DMS153 (cell line): Measurements from ENCODE around the gene PCBP2.
A peak's percentile ranks its signal among the peaks of the same experiment; 100 is the strongest.
"Not testable (repeated sequence)": the region's sequence is repeated elsewhere in the genome, so short reads cannot be mapped to it uniquely, and the experiment has no call there.

ENCODE experiments used
- DNase-seq: peaks from one replicate; lab custom pipeline; 2025; lab: John Stamatoyannopoulos, UW

PCBP2 gene

DNA sequence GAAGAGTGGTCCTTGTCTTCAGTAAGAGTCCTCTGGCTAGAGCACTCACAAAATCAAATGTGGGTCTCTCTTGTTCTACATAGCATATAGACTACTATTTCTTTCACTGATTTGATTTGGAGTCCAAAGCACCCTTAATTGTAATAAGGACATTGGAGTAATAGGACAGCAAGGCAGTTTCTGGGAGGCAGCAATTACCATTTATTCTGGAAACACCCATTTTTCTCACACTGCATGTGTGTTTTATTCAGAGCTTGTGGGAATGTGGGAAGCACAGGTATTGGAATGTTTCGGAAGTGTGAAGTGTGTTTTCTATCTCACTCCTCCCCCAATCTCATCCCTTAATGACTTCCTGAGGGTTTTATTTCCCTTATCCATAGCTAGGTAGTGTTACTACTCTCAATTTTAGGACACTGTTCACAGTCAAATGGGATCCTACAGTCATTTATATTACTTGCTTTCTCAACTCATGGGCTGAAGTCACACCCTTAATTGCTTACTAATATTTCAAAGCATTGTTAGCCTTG, 20.2 kb downstream of the PCBP2 start:
- DNase-seq, result no peak

DNA sequence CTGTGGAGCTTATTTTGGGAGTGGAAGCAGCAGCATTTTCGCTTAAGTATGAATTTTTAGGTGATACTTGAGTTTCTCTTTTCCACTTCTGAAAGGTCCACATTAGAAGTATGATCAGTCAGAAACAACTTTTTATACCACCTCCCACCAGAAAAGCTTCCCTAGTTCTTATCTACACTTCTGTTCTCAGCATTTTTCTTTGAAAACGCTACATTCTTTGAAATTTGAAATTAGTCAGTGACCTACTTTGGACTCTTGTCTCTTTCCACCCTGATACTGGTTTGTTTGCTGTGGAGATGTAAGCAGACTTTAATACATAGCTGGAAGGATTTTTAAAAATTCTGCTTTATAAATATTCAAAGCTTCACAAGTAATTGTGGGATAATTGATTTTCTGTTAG, 22.2 kb downstream of the PCBP2 start:
- no peak for DNase-seq

DNA sequence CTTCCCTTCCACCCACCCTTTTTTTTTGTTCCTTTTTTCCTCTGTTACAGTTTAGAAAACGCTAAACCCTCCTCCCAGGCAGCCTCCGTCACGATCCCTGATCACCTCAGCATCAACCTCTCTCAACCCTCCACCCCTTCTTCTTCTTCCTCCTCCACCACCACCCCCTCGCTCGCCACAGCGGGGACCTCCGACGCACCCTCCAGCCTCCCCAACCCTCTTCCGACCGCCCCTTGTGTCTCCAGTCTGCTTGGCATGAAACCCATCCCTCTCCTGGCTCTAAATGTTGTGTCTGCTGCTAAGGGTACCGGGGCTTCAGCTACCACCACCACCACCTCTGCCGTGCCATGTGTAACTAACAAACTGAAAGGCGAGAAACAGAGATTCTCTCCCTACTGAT, 22.9 kb downstream of the PCBP2 start:
- DNase-seq, result no peak

DNA sequence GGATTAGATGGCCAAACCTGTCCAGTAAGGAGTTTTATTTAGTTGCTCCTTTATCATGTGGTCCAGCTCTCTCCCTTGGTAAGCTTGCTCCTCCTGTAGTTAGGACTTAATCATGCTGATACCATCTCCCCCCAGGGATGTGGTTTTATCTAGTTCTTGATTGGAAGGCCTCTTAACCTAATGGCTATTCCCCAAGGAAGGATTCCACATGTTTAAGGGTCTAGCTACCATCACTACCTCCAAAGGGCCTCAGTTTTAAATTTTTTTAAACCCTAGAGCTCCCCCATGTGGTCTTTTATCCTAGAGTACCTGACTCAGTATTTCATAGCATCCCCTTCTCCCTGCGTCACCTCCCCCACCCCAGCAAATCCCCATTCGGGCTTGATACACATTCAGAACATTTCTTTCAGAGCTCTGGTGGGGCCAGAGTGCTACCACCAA, 24.9 kb downstream of the PCBP2 start:
- no peak for DNase-seq

DNA sequence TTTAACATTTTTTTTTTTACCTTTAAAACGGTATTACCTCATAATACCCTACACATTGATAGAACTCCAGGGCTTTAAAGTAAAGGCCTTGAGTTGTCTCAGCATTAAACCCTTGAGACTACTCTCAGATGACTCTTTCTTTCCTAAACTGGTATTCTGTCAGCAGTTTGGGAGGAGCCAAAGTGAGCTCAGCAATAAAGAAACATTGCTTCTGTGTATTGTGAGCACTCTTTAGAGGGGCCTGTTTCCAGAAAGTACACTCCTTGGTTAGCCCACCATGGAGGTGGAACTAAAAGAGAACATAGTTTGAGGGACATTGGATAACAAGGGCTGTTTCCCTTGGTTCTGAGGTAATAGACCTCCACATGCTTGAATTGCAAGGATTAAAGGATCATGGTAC, 27.0 kb downstream of the PCBP2 start:
- DNase-seq, result no peak

DNA sequence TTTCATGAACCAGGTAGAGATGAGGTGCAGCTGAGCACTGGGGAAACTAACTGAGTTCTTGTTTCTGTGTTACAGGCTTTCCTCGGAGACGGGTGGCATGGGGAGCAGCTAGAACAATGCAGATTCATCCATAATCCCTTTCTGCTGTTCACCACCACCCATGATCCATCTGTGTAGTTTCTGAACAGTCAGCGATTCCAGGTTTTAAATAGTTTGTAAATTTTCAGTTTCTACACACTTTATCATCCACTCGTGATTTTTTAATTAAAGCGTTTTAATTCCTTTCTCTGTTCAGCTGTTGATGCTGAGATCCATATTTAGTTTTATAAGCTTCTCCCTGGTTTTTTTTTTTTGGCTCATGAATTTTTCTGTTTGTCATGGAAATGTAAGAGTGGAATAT, 27.4 kb downstream of the PCBP2 start:
- no peak for DNase-seq

DNA sequence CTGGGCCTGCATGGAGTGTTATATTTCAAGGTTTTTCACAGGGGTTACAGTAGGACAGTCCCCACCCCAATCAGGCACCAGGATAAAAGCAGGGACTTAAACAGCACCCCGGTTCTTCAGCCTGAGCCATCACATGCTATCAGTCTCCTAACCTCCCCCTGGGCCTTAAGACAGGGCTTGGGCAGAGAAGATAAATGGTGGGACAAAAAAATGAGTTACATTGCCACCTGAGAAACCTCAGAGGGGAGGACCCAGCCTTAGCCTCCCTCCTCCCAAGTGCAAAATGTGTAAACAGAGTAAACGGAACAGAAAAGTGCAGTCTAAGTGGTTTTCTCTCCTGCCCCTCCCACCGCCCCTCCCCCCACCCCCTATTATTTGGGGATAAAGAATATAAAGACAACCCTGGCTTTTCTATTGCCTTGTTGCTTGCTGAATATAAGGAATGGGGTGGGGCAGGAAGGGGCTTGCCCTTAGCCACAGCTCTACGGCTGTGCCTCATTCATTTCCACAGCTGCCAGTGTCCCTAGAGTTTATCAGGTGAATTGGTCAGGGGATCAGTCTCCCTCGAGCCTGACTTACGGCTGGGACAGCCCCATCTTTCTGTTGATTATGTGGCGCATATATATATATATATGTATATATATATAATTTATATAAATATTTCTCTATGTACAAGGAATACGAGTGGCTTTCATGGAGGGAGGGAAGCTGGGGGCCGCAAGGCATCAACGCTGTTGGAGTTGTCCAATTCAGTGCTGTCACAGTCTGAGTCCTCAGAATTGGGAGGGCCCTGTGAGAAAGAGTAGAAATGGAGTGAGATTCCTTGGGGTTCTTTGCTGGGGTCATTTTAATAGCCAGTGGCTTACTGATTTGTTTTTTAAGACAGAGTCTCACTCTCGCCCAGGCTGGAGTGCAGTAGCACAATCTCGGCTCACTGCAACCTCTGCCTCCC, 28.9 kb downstream of the PCBP2 start:
- DNase-seq, result no peak

DNA sequence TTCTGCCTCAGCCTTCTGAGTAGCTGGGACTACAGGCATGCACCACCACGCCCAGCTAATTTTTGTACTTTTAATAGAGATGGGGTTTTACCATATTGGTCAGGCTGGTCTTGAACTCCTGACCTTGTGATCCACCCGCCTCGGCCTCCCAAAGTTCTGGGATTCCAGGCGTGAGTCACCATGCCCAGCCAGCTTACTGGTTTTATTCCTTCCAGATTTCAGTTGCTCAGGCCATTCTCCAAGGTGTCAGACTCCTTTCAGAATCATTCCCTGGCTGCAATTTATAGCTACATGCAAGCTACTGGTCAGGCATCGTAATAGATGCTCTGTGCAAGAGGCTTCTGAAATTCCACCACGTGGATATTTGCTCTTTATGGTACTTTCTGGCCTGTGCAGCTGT, 29.6 kb downstream of the PCBP2 start:
- DNase-seq, result not testable (repeated sequence)

DNA sequence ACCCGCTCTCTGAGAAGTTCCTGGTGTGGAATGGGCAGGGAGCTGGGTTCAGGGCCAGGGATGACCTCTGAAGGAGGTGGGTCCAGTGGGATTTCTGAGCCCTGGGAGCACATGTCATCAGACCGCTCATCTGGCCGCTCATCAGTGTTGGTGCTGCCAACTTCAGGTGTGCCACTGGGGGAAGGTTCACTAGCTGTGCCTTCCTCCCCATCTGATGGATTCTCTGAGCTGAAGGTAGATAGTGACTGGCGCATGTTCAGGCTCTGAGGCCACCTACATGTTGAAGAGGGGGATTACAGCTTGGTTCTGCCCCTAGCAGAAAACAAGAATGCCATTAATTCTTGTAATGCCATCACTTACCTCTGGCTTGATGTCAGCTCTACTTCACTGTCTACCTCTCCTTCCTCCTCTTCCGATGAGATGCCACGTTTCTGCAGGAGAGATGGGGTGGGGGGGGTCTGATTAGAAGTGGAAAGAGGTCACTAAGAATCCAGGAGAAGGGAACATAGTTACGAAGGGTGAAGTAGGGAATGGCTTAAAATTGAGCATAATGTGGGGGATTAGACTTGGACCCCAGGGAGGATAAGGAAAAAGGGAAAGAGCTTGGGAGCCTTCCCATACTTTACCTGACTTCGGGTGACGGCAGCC, 30.2 kb downstream of the PCBP2 start:
- no peak for DNase-seq

DNA sequence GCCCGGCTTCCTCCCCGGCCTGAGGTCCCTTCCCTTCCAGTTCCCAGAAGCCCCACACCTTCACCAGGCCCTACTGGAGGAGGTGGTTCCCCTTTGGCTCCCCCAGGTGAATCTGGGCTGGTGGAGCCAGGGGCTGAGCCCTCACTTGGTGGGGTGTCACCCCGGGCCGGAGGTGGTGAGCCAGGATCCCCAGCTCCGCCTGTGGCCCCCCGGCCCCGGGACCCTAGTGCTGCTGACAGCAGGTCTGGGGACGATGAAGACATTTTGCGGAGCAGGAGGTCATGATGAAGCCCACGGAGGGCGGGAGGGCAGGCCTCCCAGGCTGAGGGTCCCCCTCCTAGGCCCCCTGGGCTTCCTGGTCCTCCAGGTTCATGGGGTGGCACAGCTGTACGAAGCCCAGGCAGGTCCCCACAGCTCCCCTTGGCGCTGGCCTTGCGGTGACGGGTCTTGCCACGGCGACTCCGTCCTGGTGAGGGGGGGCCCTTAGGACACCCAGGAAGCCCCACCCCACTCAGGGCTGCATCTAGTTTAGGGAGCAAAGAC, 30.8 kb downstream of the PCBP2 start:
- no peak for DNase-seq

DNA sequence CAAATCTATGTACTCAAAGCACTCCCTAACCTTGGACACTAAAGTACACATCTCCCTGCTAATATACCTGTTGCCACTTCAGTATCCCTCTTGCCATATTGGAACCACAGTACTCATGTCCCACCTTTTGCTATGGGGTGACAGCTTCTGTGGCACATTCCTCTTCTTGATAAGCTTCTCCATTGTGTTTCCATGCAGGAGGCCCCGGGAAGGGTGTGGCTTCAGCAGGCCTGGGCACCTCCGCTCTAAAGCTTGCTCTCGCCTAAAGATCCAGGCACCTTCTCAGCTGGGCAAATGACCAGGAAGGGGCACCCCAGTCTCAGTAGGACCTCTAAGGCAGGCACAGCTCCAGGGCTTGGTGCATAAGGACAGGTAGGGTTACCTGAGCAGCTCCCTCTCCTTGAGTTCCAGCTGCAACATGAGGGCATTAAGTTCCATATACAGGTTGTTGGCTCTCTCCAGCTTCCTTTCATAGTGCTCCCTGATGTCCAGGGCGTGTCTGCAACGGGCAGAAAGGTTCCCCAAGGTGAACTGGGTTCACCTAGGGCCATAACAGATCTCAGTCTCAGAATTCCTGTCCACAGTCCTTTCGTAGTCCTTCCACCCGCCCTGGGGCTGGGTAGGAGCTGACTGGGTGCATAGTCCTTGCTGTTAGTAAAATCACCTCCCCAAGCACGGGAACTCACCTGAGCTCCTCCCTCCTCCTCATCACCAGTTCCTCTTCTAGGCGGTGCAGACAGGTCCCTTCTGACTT, 31.5 kb downstream of the PCBP2 start:
- DNase-seq, result no peak

DNA sequence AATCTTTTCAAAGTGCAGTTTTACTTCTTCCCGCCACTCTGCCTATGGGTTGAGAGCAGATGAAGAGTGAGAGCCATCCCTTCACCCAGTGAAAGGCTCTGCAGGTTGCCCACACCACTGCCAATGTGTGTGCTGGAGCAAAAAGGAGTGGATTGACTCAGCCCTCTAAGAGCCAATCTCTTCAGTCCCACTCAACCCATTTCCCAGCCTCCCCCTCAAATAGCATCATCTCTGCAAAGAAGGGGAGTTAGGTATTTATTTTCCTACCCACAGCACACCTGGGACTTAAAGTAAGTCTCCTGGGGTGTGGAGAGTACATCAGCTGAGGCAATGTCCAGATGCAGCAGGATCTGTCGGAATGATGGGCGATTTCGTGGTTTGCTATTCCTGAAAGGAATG, 32.1 kb downstream of the PCBP2 start:
- no peak for DNase-seq

DNA sequence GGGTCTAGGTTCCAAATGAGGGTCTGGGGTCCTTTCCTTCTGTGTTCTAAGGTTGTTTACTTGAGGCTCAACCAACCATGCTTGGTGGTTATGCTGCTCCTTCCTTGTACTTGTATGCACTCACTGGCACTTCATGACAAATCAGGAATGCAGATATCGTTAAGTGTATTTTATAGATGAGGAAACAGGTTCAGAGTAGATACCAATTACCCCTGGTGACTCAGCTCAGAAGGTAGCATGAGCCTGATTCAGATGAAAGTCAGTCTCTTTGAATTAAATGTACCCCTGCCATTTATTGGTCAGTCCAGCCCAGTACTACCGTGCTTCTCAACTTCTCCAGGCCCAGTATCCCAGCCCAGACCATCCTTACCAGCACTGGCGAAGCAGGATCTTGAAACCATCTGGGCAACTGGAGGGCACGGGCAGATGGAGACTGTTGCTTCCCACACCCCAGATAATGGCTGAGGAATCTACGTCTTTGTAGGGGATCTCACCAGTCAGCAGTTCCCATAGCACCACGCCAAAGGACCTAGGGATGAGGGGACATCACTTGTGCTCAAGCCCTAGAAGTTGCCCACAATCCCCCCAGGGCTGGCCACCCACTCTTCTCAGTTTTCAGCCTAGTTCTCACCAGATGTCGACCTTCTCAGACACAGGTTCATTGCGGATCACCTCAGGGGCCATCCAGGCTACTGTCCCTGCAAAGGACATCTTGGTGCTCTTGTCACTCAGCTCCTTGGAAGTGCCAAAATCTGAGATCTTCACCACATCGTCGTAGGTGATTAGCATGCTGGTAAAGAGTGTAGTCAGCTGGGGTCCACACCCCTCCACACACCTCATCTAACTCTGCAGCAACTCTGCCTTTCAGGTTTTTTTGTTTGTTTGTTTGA, 33.0 kb downstream of the PCBP2 start:
- DNase-seq, result no peak

DNA sequence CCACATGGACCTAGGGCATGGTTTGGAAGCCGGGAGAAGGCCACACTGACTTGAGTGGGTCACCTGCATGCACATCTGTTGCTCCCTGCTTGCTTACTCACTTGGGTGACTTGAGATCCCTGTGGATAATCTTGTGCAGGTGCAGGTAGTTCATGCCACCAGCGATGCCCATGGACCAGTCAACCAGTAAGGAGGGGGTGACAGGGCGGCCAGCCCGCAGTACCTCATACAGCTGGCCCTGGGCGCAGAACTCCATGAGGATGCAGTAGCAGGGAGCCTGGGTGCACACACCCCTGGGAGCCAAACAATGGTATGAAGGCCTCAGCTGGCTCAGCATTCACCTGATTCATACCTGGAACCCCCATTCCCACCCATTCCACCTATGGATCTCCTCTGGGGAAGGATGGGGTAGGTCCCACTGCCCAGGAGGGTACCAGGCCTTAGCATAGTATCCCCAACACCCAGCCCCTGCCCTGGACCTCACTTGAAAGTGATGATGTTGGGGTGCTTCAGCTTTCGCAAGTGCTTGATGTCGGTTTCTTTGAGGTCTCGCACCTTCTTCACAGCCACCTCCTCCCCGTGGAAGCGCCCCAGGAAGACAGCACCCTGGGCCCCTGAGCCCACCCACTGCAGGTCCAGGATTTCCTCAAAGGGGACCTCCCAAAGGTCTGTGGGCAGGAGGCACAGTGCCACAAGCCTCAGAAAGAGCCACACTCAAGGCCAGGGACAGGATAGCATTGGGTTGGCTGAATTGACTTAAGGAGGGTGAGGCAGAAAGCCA, 34.2 kb downstream of the PCBP2 start:
- no peak for DNase-seq

DNA sequence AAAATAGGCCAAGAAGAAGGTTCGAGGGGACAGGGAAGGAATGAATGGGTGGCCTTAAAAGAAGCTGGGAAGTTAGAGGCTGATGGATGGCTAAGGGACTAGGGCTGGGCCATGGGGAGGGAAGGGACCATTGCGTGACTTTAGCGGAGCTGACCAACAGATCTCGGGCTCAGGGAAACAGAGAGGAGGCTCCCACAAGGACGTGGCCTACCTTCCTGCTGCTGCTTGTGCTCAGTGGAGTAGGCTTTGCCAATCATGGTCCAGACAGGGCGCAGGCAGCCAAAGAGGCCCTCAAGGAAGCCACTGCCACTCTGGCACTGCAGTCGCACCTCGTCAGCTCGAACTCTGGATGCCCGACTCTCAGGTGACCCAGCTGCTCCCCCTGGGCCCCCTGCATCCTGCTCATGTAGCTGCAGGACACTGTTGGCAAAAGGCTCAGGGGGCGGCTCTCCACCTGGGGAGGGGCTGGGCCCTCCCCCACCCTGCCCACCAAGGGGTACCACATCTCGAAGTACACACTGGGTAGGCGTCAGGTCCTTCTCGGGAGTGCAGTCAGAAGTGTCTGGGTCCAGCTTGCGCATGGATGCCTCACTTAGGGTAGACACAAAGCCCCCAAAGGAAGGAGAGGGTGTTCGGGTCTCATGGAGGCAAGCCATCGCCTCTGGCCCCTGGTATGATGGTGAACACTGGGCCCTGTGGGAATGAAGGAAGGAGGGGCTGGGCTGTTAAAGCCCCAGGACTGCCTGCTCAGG, 35.0 kb downstream of the PCBP2 start:
- no peak for DNase-seq

DNA sequence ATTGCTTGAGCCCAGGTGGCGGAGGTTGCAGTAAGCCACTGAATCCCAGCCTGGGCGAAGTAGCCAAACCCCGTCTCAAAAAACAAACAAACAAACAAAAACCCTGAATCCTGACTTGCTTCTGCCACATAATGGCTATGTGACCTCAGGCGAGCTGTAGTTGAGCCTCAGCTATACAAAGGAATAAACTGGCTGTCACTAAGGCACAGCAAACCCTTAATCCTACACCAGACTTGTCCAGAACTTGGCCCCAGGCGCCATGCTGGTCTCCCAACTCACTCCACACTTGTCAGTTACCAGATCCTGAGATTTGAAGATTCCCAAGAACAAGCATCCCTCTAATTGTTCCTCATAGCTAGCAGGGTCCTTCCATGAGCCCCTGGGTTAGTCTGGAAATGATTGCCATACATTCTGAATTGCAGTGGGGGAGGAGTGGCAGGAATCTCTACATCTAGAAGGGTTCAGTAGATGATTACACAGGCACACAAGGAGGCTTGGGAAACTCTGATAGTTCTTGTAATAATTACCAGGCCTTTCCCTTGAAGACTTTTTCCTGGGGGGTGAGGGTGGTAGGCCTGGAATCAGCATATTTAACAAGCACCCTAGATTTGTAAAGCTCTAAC, 37.5 kb downstream of the PCBP2 start:
- DNase-seq, result no peak

DNA sequence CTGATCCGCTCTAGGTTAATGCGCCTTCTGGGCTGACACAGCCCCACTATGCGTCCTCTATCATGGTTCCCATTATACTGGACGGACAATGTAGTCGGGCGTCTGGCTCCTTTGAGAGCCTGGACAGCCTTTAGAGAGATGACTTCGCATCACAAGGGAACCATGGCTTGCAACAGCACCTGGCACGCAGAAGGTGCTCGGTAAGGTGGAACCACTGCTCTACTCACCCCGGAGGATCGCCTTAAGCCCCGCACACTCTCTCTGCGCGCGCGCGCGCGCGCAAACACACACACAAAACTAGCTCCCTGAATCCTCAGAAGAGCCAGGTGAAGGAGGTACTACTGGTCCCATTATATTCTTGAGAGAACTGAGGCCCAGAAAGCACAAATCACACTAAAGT, 40.3 kb downstream of the PCBP2 start:
- no peak for DNase-seq

DNA sequence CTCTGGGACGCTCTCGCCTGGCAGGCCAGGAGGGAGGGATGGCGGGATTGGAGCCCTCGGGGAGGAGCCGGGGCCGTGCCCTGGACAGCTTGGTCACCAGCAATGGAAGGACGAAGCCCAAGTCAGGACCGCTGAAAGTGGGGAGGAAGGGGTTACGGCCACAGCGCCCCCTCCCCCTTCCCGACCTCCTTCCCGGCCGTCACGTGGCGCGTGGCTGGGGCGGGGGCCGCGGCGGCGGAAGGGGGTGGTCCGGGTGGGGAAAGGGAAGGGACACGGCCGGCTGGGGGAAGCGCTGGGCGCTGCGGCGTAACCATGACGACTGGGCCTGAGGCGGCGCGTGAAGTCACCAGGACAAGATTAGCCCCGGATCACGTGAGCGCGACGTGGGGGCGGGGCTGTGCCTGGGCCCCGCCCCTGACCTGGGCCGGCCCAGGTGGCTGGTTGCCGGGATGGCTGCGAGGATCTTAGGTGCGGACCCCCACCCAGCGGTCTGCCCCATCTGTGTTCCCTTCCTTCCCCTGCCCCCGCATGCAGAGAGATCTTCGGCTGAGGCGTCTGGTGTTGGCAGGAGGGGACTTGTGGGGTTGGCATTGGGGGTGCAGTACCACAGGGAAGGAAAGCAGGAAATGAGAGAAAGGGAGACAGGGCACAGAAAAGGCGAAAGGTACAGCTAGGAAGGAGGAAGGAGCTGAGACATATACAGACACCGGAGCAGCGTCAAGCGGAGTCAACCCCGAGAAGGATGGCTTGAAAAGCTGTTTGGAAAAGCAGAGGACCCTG, 41.1 kb downstream of the PCBP2 start:
- DNase-seq, result peak; percentile 63
